Ureter (tissue), 1 donor: ENCODE measurements around the gene NT5DC2. TPM values are rescaled to one million over a fixed set of nuclear protein-coding genes. Genes with fewer than 3 reads are reported as not detected.

Experiments used
- DNase-seq: peaks from one replicate; pipeline ENCODE4 v3.0.0-alpha.2; 2020; ENCODE audit warnings: low spot score
- total RNA-seq: library from RNA; stranded (reverse); gene quantifications from one replicate; pipeline ENCODE4 v1.2.4, GENCODE V29; 2023
- donor health status: DM: yes; HTN: yes; CAD: no.

Gene NT5DC2
- total RNA-seq, 1 donor from 2014 or later = 54.9 TPM

DNA sequence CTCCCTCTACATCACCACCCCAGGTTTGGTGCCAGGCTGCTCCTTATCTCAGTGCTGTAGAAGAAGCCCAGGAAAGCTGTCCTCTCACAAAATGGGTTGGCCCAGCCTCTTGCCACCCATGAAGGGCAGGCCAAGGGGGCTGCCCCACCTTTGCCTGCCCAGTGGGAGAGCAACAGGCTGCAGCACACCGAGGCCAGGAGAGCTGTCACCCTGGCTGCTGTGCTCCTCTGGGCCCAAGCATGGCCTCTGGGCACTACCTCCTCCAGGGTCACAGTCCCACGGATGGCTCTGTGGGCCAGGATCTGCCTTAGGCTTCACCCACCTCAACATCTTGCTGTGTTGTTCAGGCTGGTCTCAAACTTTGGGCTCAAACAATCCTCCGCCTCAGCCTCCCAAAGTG, 44.9 kb downstream of the NT5DC2 start:
- no peak for DNase-seq

DNA sequence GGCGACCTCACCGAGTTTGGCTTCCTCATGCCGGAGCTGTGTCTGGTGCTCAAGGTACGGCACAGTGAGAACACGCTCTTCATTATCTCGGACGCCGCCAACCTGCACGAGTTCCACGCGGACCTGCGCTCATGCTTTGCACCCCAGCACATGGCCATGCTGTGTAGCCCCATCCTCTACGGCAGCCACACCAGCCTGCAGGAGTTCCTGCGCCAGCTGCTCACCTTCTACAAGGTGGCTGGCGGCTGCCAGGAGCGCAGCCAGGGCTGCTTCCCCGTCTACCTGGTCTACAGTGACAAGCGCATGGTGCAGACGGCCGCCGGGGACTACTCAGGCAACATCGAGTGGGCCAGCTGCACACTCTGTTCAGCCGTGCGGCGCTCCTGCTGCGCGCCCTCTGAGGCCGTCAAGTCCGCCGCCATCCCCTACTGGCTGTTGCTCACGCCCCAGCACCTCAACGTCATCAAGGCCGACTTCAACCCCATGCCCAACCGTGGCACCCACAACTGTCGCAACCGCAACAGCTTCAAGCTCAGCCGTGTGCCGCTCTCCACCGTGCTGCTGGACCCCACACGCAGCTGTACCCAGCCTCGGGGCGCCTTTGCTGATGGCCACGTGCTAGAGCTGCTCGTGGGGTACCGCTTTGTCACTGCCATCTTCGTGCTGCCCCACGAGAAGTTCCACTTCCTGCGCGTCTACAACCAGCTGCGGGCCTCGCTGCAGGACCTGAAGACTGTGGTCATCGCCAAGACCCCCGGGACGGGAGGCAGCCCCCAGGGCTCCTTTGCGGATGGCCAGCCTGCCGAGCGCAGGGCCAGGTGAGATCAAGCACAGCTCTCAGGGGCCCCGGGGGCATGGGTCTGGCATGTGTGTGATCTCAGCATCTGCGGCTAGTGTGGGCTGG, 45.6 kb downstream of the NT5DC2 start:
- no peak for DNase-seq

DNA sequence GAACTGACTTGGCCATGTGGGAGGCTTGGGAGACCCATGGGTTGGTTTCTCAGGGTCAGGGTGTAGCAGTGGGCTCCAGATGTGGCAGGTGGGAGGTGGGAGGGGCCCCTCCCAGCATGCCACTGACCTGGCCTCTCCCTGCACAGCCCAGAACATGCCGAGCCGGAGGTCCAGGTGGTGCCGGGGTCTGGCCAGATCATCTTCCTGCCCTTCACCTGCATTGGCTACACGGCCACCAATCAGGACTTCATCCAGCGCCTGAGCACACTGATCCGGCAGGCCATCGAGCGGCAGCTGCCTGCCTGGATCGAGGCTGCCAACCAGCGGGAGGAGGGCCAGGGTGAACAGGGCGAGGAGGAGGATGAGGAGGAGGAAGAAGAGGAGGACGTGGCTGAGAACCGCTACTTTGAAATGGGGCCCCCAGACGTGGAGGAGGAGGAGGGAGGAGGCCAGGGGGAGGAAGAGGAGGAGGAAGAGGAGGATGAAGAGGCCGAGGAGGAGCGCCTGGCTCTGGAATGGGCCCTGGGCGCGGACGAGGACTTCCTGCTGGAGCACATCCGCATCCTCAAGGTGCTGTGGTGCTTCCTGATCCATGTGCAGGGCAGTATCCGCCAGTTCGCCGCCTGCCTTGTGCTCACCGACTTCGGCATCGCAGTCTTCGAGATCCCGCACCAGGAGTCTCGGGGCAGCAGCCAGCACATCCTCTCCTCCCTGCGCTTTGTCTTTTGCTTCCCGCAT, 46.4 kb downstream of the NT5DC2 start:
- DNase-seq = no peak

DNA sequence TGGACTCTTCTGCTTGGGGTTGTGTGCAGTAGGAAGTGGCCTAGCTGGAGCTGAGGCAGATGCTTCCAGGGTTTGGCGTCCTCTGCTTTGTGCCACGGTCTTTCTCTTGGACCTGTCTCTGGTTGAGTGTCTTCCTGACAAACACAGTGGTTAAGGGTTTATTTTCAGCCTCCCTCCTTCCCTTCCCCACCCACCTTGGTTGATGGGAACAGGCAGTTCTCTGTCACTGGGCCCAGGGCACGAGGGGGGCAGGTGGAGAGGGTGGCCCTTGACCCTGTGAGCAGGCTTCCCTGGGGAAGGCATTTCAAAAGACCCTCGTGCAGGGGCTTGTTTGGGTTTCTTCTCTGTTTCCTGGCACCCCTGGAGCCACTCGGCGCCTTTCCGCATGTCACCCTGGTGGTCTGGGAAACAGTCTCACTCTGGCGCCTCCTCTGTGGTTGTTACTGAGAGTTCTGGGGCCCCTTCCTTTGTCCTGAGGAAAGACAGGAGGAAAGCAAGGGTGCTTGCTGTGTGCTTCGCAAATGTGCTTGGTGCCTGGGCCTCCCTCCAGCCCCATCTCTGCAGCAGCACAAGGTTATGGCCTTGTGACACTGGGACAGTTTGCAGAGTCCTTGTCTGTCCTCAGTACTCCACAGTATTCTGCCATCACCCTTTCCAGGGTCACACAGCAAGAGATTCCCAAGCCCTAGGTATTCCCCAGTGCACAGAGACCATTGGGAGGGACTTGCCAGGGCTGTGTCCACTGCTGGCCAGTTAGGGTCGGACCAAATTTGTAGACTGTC, 48.8 kb downstream of the NT5DC2 start:
- DNase-seq = no peak

DNA sequence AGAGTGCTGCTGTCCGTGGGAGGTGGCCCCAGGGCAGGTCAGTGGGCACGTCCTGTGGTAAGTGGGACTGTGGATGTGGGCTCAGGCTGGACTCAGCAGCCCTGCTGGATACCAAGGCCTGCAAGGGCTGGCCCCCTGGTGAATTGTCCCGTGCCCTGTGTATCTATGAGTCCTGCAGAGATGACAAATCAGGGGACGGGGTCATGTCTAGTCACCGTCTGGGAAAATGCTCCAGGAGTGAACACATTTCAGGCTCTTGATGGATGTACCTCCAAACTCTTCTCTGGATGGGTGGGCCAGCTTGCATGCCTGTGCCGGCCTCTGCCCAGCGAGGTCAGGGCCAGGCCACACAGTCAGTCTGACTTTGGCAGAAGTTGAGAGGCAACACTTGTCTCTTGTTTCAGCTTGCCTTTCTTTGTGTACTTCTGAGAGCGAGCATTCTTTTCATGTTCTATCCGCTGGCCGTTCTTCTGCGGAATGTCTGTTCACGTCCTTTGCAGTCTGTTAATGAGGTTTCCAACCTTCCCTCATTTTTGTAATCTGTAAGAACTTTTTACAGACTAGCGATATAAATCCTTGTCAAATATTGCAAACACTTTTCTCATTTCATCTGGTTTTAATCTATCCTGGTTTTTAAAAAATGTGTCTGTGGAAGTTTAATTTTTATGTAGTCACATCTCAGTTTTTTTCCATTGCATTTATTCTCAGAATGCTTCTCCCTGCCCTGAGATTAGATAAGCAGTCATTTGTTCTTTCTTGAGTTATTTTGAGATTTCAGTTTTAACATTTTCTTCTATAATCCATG, 49.9 kb downstream of the NT5DC2 start:
- DNase-seq = no peak

DNA sequence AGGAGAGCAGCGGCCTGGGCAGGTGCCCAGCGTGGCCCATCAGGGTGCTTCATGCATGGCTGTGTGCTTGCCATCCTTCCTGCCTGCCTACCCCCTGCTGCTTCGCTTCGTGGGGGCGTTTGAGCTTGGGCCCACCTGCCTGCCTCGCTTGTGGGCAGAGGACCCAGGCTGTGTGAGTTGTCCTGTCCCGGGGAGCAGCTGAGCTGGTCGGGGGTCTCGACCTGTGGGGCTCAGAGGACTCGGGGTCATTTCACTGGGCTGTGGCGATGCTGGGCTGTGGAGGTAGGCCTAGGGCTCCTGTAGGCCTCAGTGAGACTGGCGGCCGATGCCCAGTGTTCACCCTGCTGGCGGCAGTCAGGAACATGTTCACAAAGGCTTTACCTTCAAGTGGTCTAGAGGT, 50.6 kb downstream of the NT5DC2 start:
- DNase-seq = no peak

DNA sequence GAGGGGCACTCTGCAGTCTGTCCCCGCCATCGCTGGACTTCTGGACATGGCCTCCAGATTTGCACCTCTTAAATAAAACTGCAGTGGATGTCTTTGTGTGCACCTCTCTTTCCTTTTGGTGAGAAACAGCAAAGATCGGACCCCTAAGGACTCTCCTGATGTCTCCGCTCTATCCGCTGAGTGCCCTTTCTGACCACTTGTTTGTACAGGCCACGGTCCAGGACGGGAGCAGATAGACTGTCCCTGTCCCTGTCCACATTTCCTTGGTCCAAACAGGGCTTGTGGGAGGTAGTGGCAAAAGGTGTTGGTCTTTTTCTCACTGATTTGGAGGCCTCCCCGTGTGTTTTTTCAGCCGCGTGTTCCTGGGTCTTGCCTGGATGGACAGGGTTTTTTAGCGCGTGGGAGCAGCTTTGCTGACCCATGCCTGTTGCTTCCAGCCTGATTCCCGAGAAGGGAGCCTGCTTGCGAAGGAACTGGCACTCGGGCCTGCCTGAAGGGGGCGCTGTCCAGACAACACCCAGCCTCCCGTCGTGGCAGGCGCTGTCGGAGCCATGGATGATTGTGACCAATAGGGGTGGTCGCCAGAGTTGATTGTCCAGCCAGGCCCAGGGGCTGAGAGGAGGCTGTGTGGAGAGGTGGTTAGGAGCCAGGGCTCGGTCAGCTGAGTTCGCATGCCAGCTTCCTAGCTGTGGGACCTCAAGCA, 51.7 kb downstream of the NT5DC2 start:
- no peak for DNase-seq

DNA sequence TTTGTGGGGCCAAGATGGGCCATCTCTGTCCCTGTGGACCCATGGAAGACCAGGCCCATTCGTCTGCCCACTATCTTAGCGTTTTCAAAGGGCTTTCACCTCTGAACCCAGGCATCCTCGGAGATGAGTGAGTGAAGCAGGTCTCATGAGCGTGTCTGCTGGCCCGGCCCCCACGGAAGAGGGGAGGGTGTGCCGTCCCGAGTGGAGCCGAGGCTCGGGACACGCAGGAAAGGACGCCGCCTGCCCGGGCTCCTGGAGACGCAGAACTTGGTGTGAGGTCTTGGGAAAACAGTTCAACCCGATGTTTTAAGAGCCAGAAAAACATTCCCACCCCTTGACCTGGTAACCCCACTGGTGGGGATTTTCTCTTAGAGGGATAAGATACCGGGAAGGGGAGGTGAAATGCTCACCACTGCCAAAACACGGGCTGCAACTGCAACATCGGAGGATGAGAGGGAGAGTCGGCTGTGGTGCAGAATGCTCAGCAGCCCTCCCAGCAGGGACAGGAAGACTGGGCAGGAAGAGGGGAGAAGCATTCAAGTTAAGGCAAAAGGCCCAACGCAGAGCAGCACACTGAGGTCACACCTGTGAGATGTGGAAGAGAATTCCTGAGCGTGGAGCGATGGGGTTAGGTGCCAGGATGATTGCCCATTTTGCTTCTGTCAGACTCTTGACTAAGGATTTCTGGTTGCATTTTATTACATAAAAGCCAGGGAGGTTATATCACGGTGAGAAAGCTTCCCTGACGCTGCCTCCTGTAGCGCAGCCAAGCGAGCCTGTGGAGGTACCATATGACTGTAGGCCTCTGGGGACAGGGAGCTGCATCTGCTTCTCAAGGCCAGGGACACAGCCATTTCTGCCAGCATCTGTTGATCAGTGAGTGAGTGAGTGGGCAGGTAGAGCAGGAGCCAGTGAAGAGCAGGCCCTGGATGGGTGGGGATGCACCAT, 52.6 kb downstream of the NT5DC2 start:
- DNase-seq = no peak

DNA sequence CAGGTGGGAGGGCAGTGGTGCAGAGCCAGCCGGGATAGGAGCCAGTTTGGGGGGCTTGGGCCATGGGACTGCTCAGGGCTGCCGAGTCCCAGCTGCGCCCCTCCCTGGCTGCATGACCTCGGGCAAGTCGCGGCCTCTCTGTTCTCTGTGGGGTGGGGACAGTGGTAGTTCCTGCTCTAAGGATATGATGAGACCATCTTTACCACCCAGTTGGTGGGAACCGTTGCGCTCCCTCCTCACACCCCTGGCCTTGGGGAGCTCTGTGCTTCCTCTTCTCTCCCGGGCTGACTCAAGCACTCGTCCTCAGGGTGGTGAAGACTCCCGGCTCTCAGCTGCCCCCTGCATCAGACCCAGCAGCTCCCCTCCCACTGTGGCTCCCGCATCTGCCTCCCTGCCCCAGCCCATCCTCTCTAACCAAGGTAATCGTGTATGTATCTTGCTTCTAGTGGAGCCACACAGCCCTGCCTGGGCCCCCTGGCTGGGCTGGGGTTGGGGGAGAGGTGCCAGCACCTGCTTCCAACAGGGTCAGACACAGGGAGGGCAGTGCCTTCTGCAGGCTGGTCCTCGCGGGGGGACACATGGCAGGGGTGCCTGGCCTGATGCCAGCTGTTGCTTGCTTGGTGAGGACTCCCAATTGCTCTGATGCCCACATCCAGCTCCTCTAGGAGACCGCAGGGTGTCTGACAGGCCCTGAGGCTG, 53.6 kb downstream of the NT5DC2 start:
- no peak for DNase-seq

DNA sequence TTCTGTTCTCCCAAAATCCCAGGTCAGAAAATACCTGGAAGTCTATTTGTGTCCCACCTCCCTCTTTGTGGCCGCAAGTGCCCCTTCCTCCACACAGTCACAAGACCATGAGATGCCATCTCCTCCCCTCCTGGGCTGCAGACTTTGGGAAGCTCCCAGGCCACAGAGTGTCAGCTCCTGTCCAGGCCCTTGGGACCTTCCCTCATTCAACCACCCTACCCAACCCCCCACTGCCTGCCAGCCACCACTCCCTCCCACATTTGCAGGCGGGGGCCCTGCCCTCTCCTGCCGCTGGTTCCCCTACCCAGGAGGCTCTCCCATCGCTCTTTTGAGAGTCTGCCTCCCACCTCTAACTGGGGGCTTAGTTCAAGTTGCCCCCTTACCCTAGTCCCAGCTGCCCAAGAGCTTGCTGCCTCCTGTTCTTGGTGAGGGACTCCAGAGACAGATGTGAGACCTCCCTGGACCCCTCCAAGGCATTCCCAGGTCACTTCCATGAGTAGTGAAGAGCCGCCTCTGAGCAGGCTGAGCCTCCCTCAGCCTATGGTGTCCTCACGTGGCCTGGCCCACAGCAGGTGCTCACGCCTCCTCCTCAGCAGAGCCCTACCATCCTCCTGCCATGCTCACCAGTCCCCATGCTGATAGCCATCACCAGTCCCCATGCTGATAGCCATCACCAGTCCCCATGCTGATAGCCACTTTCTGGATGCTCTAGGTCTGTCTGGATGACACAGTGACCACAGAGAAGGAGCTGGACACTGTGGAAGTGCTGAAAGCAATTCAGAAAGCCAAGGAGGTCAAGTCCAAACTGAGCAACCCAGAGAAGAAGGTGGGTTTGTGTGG, 54.4 kb downstream of the NT5DC2 start:
- DNase-seq = no peak

DNA sequence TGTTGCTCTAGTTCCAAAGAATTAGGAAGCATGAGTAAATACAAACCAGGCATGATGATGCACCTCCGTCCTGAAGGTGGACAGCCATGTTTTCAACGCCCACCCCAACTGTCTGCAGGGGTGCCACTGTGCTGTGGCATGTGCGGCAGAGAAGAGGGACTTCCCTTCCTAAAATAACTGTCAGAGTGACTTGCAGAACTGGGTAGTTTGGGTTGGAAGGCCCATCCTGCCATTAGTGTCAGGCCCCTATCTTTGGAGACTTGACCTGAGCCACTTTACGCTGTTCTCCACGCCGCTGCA, 55.9 kb downstream of the NT5DC2 start:
- no peak for DNase-seq

DNA sequence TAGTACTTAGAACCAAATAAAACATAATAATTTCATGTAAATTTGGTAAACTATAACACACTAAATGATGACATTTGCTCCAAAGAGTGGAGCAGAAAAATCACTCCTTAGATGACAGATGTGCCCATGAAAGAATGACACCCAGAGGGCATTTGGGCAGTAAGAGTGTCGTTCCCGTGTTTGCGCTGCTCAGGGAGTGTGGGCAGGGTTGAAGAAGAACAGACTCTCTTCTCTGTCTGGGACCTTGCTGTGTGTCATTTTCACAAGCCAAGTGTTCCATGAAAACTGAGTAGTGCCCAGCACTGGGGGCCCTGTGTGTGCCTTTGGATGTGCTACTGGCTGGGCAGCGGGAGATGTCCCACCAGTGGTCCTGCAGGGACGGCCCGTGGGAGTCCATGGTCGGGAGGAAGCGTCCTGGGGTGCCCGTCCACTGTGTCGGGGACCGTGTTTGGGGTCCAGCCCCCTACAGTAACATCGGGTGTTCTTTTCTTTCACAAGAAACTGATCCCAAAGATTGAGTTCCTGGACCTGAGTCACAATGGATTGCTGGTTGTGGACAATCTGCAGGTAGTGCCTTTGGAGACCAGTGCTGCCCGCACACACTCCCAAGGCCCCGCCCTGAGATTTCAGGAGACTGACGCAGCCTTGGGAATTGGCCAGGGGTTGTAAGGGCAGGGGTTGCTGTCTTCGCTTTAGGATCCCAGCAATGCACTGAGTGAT, 56.4 kb downstream of the NT5DC2 start:
- no peak for DNase-seq

Other genes with a start within 250 kb of the NT5DC2 start
- 18.7 TPM for gene GLYCTK, start 246.0 kb downstream of the NT5DC2 start, total RNA-seq
- gene DNAH1, start 217.5 kb downstream of the NT5DC2 start, total RNA-seq = 16.6 TPM
- 62.4 TPM for gene BAP1, start 123.8 kb downstream of the NT5DC2 start, total RNA-seq
- gene PHF7, start 123.2 kb downstream of the NT5DC2 start, total RNA-seq = 11.4 TPM
- gene SEMA3G, start 88.8 kb downstream of the NT5DC2 start, total RNA-seq = 7.5 TPM
- 9.4 TPM for gene TNNC1, start 79.8 kb downstream of the NT5DC2 start, total RNA-seq
- 140 TPM for gene NISCH, start 78.3 kb downstream of the NT5DC2 start, total RNA-seq
- gene STAB1, start 38.5 kb downstream of the NT5DC2 start, total RNA-seq = 191 TPM
- gene UQCC5, start 2.7 kb upstream of the NT5DC2 start, total RNA-seq = 27.2 TPM
- 82.3 TPM for gene PBRM1, start 152.1 kb upstream of the NT5DC2 start, total RNA-seq
- 174 TPM for gene GNL3, start 152.2 kb upstream of the NT5DC2 start, total RNA-seq
- 52.3 TPM for gene GLT8D1, start 171.9 kb upstream of the NT5DC2 start, total RNA-seq
- 125 TPM for gene SPCS1, start 172.2 kb upstream of the NT5DC2 start, total RNA-seq
- gene NEK4, start 237.1 kb upstream of the NT5DC2 start, total RNA-seq = 36.3 TPM
- not detected for gene ITIH1, start 243.7 kb upstream of the NT5DC2 start, total RNA-seq